ENCODE data around the gene KIF1A. TPM values are rescaled to one million over a fixed set of nuclear protein-coding genes. Genes with fewer than 3 reads are reported as not detected.

Gene KIF1A
- total and polyA plus RNA-seq, 2 of the 13 experiments (the other 11 are each of a cell fraction or from before 2014, with no cell fraction given), result 0.01 TPM; not detected in 1

DNA sequence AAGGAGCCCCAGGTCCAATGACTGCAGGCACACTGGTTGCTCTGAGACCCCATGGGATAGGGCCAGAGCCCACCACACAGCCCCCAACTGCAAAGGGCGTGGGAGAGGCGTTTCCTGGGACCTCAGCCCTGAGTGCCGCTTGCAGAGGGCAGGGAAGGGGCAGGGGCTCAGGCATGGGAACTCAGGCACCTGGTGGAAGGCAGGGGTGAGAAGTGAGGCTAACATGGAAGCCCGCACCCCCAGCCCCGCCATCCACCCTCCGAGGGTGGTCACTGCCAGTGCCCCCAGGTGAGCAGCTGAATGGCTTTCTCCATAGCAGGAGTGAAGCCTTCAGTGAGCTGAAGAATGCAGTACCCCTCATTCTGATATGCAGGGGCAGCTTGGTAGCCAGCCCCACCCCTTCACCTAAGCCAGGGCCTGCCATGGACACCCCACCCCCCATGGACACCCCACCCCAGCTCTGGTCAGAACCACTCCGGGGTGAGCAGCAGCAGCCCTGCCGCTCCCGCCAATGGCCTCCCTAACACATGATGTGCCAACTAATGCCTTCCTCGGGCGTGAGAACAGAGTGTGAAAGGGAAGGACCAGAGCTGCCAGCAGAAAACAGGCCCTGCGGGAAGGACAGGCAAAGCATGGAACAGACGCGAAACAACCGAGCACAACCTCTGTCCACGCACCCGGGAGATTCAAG, 6.6 kb downstream of the KIF1A start:
- in situ Hi-C loops (cut with HindIII; ENCODE audit: extremely low pct_ligation_motif_present, low pct_unique_long_range_greater_than_20kb), result no loop called here
- no peak for DNase-seq (ENCODE audit: low spot score)

More for the DNA sequence above, 6.6 kb downstream of the KIF1A start:
- Histone ChIP-seq H3K9me3 (ENCODE audit: low read length) (no peaks in the 10 kb centered on the region), H3K79me2 (ENCODE audit: insufficient read depth, low read length) (no peaks in the 10 kb centered on the region), H3K4me2 (ENCODE audit: low read depth, low read length) (no peak overlapping the region), H3K9ac (ENCODE audit: insufficient read depth, low read depth, low read length) (no peak overlapping the region), H3K36me3 (replicated peaks in 1 of 2; ENCODE audit: control insufficient read depth in 1 of 2, insufficient read depth in 2 of 2, low read length in 2 of 2) (no peaks in the 10 kb centered on the region), H3K27ac (ENCODE audit: extremely low read length, insufficient read depth, low read length) (no peak overlapping the region), H3K4me3 (replicated peaks in 1 of 3; ENCODE audit: insufficient read depth in 1 of 3, low read depth in 2 of 3, low read length in 3 of 3) (no peak overlapping the region), H2AFZ (ENCODE audit: low read length) (no peak overlapping the region), H4K20me1 (ENCODE audit: insufficient read depth, low read length) (no peaks in the 10 kb centered on the region), H3K27me3 (ENCODE audit: control insufficient read depth in 1 of 2, insufficient read depth in 2 of 2, low read length in 2 of 2) (peaks cover 12 to 40% of the 10 kb centered on the region in 2 experiments; a peak in 4 of 5 replicates), H3K4me1 (ENCODE audit: insufficient read depth, low read length) (no peaks in the 10 kb centered on the region)
- CTCF ChIA-PET (ENCODE audit: low intra/inter-chr PET ratio, low total read pairs), result no interaction called here
- intact Hi-C loops (cut with micrococcal nuclease; ENCODE audit: unreplicated experiment), result no loop called here
- POLR2A ChIA-PET, result no interaction called here
- no peak for ATAC-seq
- no TSS peak for BruUV-seq (replicated peaks)
- WGBS (ENCODE audit: low lambda C conversion rate), result 53% methylated on average over 15 of the region's 17 CpGs
- no peak for FAIRE-seq
- TF ChIP-seq RAD51 (IDR thresholded peaks at IDR 0.05; ENCODE audit: borderline replicate concordance) (no peak), NFE2 (CRISPR knock-in tag; IDR thresholded peaks at IDR 0.05) (no peak), AGO2 (optimal IDR thresholded peaks at IDR 0.05; ENCODE audit: low read depth, low read length) (no peak), ZNF3 (CRISPR knock-in tag; IDR thresholded peaks at IDR 0.05) (no peak), HNF4G (IDR thresholded peaks at IDR 0.05; ENCODE audit: borderline replicate concordance, low read depth, low read length) (no peak), HNF4G (CRISPR knock-in tag; IDR thresholded peaks at IDR 0.05; ENCODE audit: borderline replicate concordance, low read depth) (no peak), ISX (CRISPR knock-in tag; conservative IDR thresholded peaks at IDR 0.05) (no peak), ATF1 (CRISPR knock-in tag; IDR thresholded peaks at IDR 0.05) (no peak), ZNF20 (CRISPR knock-in tag; IDR thresholded peaks at IDR 0.05) (no peak), ZNF749 (CRISPR knock-in tag; IDR thresholded peaks at IDR 0.05; ENCODE audit: borderline replicate concordance) (no peak), ZBTB20 (CRISPR knock-in tag; IDR thresholded peaks at IDR 0.05; ENCODE audit: borderline replicate concordance, low read depth) (no peak), ZNF460 (CRISPR knock-in tag; IDR thresholded peaks at IDR 0.05; ENCODE audit: borderline replicate concordance) (no peak), TGIF2 (CRISPR knock-in tag; IDR thresholded peaks at IDR 0.05) (no peak), TRIM24 (CRISPR knock-in tag; IDR thresholded peaks at IDR 0.05) (no peak), MZF1 (CRISPR knock-in tag; IDR thresholded peaks at IDR 0.05; ENCODE audit: borderline replicate concordance) (no peak), ZBTB7A (CRISPR knock-in tag; IDR thresholded peaks at IDR 0.05) (no peak), ZFP62 (CRISPR knock-in tag; IDR thresholded peaks at IDR 0.05) (no peak)
- TF ChIP-seq, protein P1, sequence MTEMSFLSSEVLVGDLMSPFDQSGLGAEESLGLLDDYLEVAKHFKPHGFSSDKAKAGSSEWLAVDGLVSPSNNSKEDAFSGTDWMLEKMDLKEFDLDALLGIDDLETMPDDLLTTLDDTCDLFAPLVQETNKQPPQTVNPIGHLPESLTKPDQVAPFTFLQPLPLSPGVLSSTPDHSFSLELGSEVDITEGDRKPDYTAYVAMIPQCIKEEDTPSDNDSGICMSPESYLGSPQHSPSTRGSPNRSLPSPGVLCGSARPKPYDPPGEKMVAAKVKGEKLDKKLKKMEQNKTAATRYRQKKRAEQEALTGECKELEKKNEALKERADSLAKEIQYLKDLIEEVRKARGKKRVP (CRISPR knock-in tag; IDR thresholded peaks at IDR 0.05), result no peak
- TF ChIP-seq, protein P2, sequence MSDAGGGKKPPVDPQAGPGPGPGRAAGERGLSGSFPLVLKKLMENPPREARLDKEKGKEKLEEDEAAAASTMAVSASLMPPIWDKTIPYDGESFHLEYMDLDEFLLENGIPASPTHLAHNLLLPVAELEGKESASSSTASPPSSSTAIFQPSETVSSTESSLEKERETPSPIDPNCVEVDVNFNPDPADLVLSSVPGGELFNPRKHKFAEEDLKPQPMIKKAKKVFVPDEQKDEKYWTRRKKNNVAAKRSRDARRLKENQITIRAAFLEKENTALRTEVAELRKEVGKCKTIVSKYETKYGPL (CRISPR knock-in tag; IDR thresholded peaks at IDR 0.05), result no peak
- TF ChIP-seq, protein P3, sequence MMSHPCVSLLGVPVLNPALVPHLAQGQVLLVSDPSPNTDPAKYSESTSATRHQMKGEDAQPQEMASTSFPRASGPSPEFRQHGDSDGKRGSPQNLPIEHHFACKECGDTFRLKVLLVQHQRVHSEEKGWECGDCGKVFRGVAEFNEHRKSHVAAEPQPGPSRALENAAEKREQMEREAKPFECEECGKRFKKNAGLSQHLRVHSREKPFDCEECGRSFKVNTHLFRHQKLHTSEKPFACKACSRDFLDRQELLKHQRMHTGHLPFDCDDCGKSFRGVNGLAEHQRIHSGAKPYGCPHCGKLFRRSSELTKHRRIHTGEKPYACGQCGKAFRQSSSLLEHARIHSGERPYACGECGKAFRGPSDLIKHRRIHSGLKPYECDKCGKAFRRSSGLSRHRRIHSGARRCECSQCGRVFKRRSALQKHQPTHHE (CRISPR knock-in tag; IDR thresholded peaks at IDR 0.05; ENCODE audit: borderline replicate concordance), result no peak
- TF ChIP-seq, protein P4, sequence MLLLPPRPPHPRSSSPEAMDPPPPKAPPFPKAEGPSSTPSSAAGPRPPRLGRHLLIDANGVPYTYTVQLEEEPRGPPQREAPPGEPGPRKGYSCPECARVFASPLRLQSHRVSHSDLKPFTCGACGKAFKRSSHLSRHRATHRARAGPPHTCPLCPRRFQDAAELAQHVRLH (CRISPR knock-in tag; IDR thresholded peaks at IDR 0.05; ENCODE audit: borderline replicate concordance, low read depth), result no peak
